B cell (primary cell): Measurements from ENCODE around the gene SCN7A. TPM values are rescaled to one million over a fixed set of nuclear protein-coding genes. Genes with fewer than 3 reads are reported as not detected.

Experiments used
- ATAC-seq: fragments of 200-7000 bp; cut with Tn5 transposase; one replicate; pipeline ENCODE4 v1.10.0; 2021; ENCODE audit warnings: low read depth, mild to moderate bottlenecking, moderate number of reproducible peaks, moderate library complexity
- CTCF ChIA-PET: fragments of 350-600 bp; sonication (Branson Sonifier 250); formaldehyde crosslinking; loops from one replicate; lab custom pipeline; 2021; ENCODE audit warnings: antibody characterized with exemption, inconsistent platforms; lab: Charles Lee
- POLR2A ChIA-PET: fragments of 350-600 bp; sonication (Branson Sonifier 250); formaldehyde crosslinking; loops from one replicate; lab custom pipeline; 2021; ENCODE audit warnings: antibody characterized with exemption; lab: Charles Lee
- DNase-seq: peaks from one replicate; pipeline ENCODE4 v3.0.0; 2013
- H2AFZ ChIP-seq: 2 replicates; pipeline ENCODE4 v1.6.1; 2012; ENCODE audit warnings: mild to moderate bottlenecking, low read depth, low read length; ENCODE audit not compliant: insufficient read depth, poor library complexity, severe bottlenecking
- H3K27ac ChIP-seq, 2 donors: 1 replicate in 1 of 2; 2 replicates in 1 of 2; pipeline ENCODE4 v1.5.1; 2012 to 2013; ENCODE audit warnings: low read length in 2 of 2, mild to moderate bottlenecking in 2 of 2, moderate library complexity in 1 of 2
- H3K27me3 ChIP-seq, 4 experiments: fragments of 200-600 bp in 1 of 4; sonication (generic) in 1 of 4; replicated peaks in 1 of 4; 1 replicate in 2 of 4; 2 replicates in 2 of 4; pipeline versions ENCODE4 v1.6.1 to v1.7.0; 2013 to 2016; ENCODE audit warnings: low read length in 3 of 4, mild to moderate bottlenecking in 2 of 4, mixed read lengths in 1 of 4, moderate library complexity in 1 of 4; ENCODE audit not compliant: insufficient read depth in 4 of 4, control insufficient read depth in 3 of 4; ENCODE audit errors: control extremely low read depth in 1 of 4
- H3K36me3 ChIP-seq, 2 experiments: replicated peaks in 1 of 2; 1 replicate in 1 of 2; 2 replicates in 1 of 2; pipeline versions ENCODE4 v1.6.1 to v1.7.1; 2013; ENCODE audit warnings: low read length in 1 of 2; ENCODE audit not compliant: insufficient read depth in 2 of 2, control insufficient read depth in 1 of 2; ENCODE audit errors: control extremely low read depth in 1 of 2, extremely low read depth in 1 of 2
- H3K4me1 ChIP-seq, 2 donors: fragments of 200-600 bp in 1 of 2; sonication (generic) in 1 of 2; 1 replicate in 1 of 2; 2 replicates in 1 of 2; pipeline versions ENCODE4 v1.5.1 to v1.6.1; 2013 to 2017; ENCODE audit warnings: low read length in 2 of 2; ENCODE audit not compliant: control insufficient read depth in 2 of 2, insufficient read depth in 2 of 2
- H3K4me2 ChIP-seq: replicated peaks from 2 replicates; pipeline ENCODE3; 2012; ENCODE audit warnings: mild to moderate bottlenecking, low read depth, low read length; ENCODE audit not compliant: poor library complexity, severe bottlenecking
- H3K4me3 ChIP-seq, 5 experiments: fragments of 200-600 bp in 1 of 5; sonication (generic) in 1 of 5; 1 replicate in 3 of 5; 2 replicates in 2 of 5; pipeline versions ENCODE4 v1.5.1 to v1.7.0; 2011 to 2016; ENCODE audit warnings: low read length in 4 of 5, mild to moderate bottlenecking in 4 of 5, low read depth in 2 of 5, control low read depth in 1 of 5, moderate library complexity in 1 of 5; ENCODE audit not compliant: insufficient read depth in 1 of 5; ENCODE audit errors: control extremely low read depth in 1 of 5, extremely low read depth in 1 of 5
- H3K79me2 ChIP-seq: fragments of 200-600 bp; sonication (generic); one replicate; pipeline ENCODE4 v1.6.0; 2016; ENCODE audit warnings: low read length; ENCODE audit not compliant: control insufficient read depth, insufficient read depth
- H3K9ac ChIP-seq: fragments of 200-600 bp; sonication (generic); 2 replicates; pipeline ENCODE4 v1.6.1; 2017; ENCODE audit warnings: mild to moderate bottlenecking, low read length, moderate library complexity
- H3K9me3 ChIP-seq, 3 donors: one replicate each; pipeline versions ENCODE4 v1.6.1 to v1.7.1; 2013; ENCODE audit warnings: low read length in 2 of 3; ENCODE audit not compliant: control insufficient read depth in 2 of 3, insufficient read depth in 1 of 3; ENCODE audit errors: control extremely low read depth in 1 of 3
- H4K20me1 ChIP-seq: 2 replicates; pipeline ENCODE4 v1.6.0; 2012; ENCODE audit warnings: mild to moderate bottlenecking, low read length; ENCODE audit not compliant: insufficient read depth, control insufficient read depth, poor library complexity, severe bottlenecking
- H3K27ac Mint-ChIP-seq: one replicate; pipeline ENCODE4 v1.8.0; 2021; ENCODE audit warnings: mixed read lengths
- H3K27me3 Mint-ChIP-seq: one replicate; pipeline ENCODE4 v1.8.0; 2021; ENCODE audit warnings: mixed read lengths
- H3K4me1 Mint-ChIP-seq: one replicate; pipeline ENCODE4 v1.8.0; 2021; ENCODE audit warnings: mixed read lengths
- H3K4me3 Mint-ChIP-seq: one replicate; pipeline ENCODE4 v1.8.0; 2021; ENCODE audit warnings: mixed read lengths
- H3K9me3 Mint-ChIP-seq: one replicate; pipeline ENCODE4 v1.8.0; 2022; ENCODE audit warnings: mixed read lengths; ENCODE audit not compliant: insufficient read depth
- EZH2 ChIP-seq: IDR thresholded peaks from 2 replicates; pipeline ENCODE4 v1.6.1; 2012; ENCODE audit warnings: borderline replicate concordance, low read depth, mild to moderate bottlenecking, moderate library complexity, low read length; ENCODE audit not compliant: insufficient read depth, poor library complexity, severe bottlenecking
- WGBS: methylation state at CpG from one replicate; pipeline ENCODE4 v1.1.5; 2013; ENCODE audit warnings: missing lambda C conversion rate; ENCODE audit not compliant: insufficient coverage; 5-methylcytosine and 5-hydroxymethylcytosine counted together
- intact Hi-C: fragments of 100-400 bp; cut with micrococcal nuclease; formaldehyde crosslinking; loops from one replicate; pipeline ENCODE4 v1.10.0; 2022
- polyA plus RNA-seq: library from polyadenylated mRNA; depleted of rRNA; stranded (reverse); fragments of >200 nt; gene quantifications from 2 replicates; pipeline ENCODE4 v1.2.3, GENCODE V29; 2012
- total RNA-seq, 2 donors: library from RNA; stranded (reverse); fragments of 120-200 nt in 1 of 2; gene quantifications; 1 replicate in 1 of 2; 2 replicates in 1 of 2; pipeline versions ENCODE4 v1.2.3 to v1.2.4, GENCODE V29; 2013 to 2022
- TF ChIP-seq, protein P1 (sequence below): fragments of 200-600 bp; IDR thresholded peaks from one replicate; pipeline ENCODE4 v1.8.0; 2022; ENCODE audit warnings: antibody characterized with exemption, mild to moderate bottlenecking

Gene SCN7A
- total and polyA plus RNA-seq, 2 donors (not counting 1 experiment from before 2014, with no cell fraction given), result not detected

- no peak for DNase-seq
- no peak for TF ChIP-seq EZH2
- TF ChIP-seq, protein P1, sequence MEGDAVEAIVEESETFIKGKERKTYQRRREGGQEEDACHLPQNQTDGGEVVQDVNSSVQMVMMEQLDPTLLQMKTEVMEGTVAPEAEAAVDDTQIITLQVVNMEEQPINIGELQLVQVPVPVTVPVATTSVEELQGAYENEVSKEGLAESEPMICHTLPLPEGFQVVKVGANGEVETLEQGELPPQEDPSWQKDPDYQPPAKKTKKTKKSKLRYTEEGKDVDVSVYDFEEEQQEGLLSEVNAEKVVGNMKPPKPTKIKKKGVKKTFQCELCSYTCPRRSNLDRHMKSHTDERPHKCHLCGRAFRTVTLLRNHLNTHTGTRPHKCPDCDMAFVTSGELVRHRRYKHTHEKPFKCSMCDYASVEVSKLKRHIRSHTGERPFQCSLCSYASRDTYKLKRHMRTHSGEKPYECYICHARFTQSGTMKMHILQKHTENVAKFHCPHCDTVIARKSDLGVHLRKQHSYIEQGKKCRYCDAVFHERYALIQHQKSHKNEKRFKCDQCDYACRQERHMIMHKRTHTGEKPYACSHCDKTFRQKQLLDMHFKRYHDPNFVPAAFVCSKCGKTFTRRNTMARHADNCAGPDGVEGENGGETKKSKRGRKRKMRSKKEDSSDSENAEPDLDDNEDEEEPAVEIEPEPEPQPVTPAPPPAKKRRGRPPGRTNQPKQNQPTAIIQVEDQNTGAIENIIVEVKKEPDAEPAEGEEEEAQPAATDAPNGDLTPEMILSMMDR, result no peak
- Histone ChIP-seq H3K36me3 (no peaks in the 10 kb centered on the region), H3K4me1 (no peaks in the 10 kb centered on the region), H3K4me3 (no peak overlapping the region), H4K20me1 (no peaks in the 10 kb centered on the region), H3K4me2 (no peak overlapping the region), H3K9me3 (peaks cover 0 to 7% (median 0%) of the 10 kb centered on the region in 3 donors), H3K9ac (no peak overlapping the region), H3K79me2 (no peaks in the 10 kb centered on the region), H3K27ac (no peak overlapping the region), H3K27me3 (no peaks in the 10 kb centered on the region), H2AFZ (no peak overlapping the region)
- whole genome bisulfite sequencing, result 0% methylated on average over 1 of the region's 3 CpGs
- ChIA-PET CTCF (no interaction called here), POLR2A (no interaction called here)
- no peak overlapping the region for H3K27ac Mint-ChIP-seq
- no peak for ATAC-seq
- H3K4me3 Mint-ChIP-seq, result no peak overlapping the region
- no peaks in the 10 kb centered on the region for H3K27me3 Mint-ChIP-seq
- intact Hi-C loops, result no loop called here
- H3K9me3 Mint-ChIP-seq, result no peaks in the 10 kb centered on the region
- no peaks in the 10 kb centered on the region for H3K4me1 Mint-ChIP-seq
These were observed 57.9 kb downstream of the SCN7A start for GRCh38 chr2:166436189-166436588.

DNA sequence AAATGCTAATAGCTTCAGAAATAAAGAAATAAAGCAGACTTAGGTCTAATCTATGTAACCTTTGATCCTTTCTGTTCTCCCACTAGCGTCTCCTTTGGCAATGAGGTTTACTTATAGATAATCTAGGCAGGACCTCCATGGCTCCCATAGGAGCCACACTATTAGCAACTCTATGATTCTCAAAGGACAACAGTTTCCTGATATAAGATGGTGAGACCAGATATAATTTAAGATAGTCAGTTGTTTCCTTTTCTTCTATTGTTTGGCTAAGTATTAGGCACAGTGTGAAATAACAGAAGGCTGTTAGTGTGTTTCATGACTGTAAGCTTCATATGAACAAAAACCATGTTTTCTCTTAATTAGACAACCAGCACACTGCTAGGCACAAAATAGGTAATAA, 59.6 kb downstream of the SCN7A start:
- H3K4me3 ChIP-seq, result no peak overlapping the region
- no peak for DNase-seq
- H3K9me3 ChIP-seq, result peaks cover 0 to 7% (median 0%) of the 10 kb centered on the region in 3 donors
- no peaks in the 10 kb centered on the region for H3K9me3 Mint-ChIP-seq
- no peak overlapping the region for H3K27ac Mint-ChIP-seq
- no peak for ATAC-seq
- ChIA-PET CTCF (no interaction called here), POLR2A (no interaction called here)
- H4K20me1 ChIP-seq, result no peaks in the 10 kb centered on the region
- no peak for TF ChIP-seq EZH2
- TF ChIP-seq, protein P1, result no peak
- no CpG with 5 or more reads among the region's 1 CpG for whole genome bisulfite sequencing
- H3K4me1 Mint-ChIP-seq, result no peaks in the 10 kb centered on the region
- H3K36me3 ChIP-seq, result no peaks in the 10 kb centered on the region
- H3K27me3 ChIP-seq, result no peaks in the 10 kb centered on the region
- H3K4me2 ChIP-seq, result no peak overlapping the region
- intact Hi-C loops, result no loop called here
- no peaks in the 10 kb centered on the region for H3K4me1 ChIP-seq
- no peak overlapping the region for H3K4me3 Mint-ChIP-seq
- no peak overlapping the region for H2AFZ ChIP-seq
- H3K9ac ChIP-seq, result no peak overlapping the region
- H3K27ac ChIP-seq, result no peak overlapping the region
- H3K27me3 Mint-ChIP-seq, result no peaks in the 10 kb centered on the region
- no peaks in the 10 kb centered on the region for H3K79me2 ChIP-seq
